ENCODE data around the gene SLC2A9.

GRCh38 chr4:9826551-9826950 is 194.7 kb downstream of the SLC2A9 start:
- no peak for TF ChIP-seq EZH2 (IDR thresholded peaks at IDR 0.05; ENCODE audit: low read length, missing control alignments)
- TF ChIP-seq CTCF (conservative IDR thresholded peaks at IDR 0.05 in 1 of 2, IDR thresholded peaks at IDR 0.05 in 1 of 2; ENCODE audit: low read depth in 1 of 2, low read length in 2 of 2), result no peak
